ENCODE data around the gene CFAP46.

- no peak for TF ChIP-seq TSHZ2 (CRISPR knock-in tag; IDR thresholded peaks at IDR 0.05)
- TF ChIP-seq BACH2 (CRISPR knock-in tag; IDR thresholded peaks at IDR 0.05; ENCODE audit: borderline replicate concordance): no peak
- TF ChIP-seq ZFP3 (CRISPR knock-in tag; IDR thresholded peaks at IDR 0.05): no peak
- TF ChIP-seq CSDC2 (CRISPR knock-in tag; IDR thresholded peaks at IDR 0.05): no peak
- TF ChIP-seq, protein P1, sequence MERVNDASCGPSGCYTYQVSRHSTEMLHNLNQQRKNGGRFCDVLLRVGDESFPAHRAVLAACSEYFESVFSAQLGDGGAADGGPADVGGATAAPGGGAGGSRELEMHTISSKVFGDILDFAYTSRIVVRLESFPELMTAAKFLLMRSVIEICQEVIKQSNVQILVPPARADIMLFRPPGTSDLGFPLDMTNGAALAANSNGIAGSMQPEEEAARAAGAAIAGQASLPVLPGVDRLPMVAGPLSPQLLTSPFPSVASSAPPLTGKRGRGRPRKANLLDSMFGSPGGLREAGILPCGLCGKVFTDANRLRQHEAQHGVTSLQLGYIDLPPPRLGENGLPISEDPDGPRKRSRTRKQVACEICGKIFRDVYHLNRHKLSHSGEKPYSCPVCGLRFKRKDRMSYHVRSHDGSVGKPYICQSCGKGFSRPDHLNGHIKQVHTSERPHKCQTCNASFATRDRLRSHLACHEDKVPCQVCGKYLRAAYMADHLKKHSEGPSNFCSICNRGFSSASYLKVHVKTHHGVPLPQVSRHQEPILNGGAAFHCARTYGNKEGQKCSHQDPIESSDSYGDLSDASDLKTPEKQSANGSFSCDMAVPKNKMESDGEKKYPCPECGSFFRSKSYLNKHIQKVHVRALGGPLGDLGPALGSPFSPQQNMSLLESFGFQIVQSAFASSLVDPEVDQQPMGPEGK (CRISPR knock-in tag; IDR thresholded peaks at IDR 0.05; ENCODE audit: borderline replicate concordance): no peak
- TF ChIP-seq ESRRG (CRISPR knock-in tag; IDR thresholded peaks at IDR 0.05): no peak
- no peak for TF ChIP-seq ARNTL (CRISPR knock-in tag; IDR thresholded peaks at IDR 0.05; ENCODE audit: borderline replicate concordance, low read depth)
- TF ChIP-seq GLIS3 (CRISPR knock-in tag; IDR thresholded peaks at IDR 0.05): no peak
- TF ChIP-seq ZNF70 (CRISPR knock-in tag; IDR thresholded peaks at IDR 0.05): no peak
- TF ChIP-seq ZNF8 (CRISPR knock-in tag; IDR thresholded peaks at IDR 0.05): no peak
These were observed 154.7 kb downstream of the CFAP46 start for GRCh38 chr10:132787495-132788179.

Measured in SK-N-SH treated with all-trans-retinoic acid at 6 μM for 48 hours (cell line).